OCI-LY3 (cell line): Measurements from ENCODE around the gene CACNA1F.

Experiments
- H2AFZ ChIP-seq: fragments of 200-600, 300-600 bp; shearing (Covaris generic); 2 replicates; pipeline ENCODE4 v1.6.0; 2014; ENCODE audit warnings: antibody characterized with exemption, low read depth, low read length
- H3K27ac ChIP-seq: fragments of 200-600, 300-600 bp; sonication (generic); 2 replicates; pipeline ENCODE4 v1.5.1; 2014; ENCODE audit warnings: mild to moderate bottlenecking, low read length, moderate library complexity, mixed read lengths
- H3K27me3 ChIP-seq: fragments of 200-600, 300-600 bp; sonication (generic); 2 replicates; pipeline ENCODE4 v1.6.1; 2014; ENCODE audit warnings: low read depth, low read length, mixed read lengths
- H3K36me3 ChIP-seq: fragments of 200-600, 300-600 bp; sonication (generic); replicated peaks from 2 replicates; pipeline ENCODE3; 2014; ENCODE audit warnings: low read depth, low read length, mixed read lengths
- H3K4me1 ChIP-seq: fragments of 300-600, 200-600 bp; sonication (generic); 2 replicates; pipeline ENCODE4 v1.6.1; 2014; ENCODE audit warnings: low read length, mixed read lengths
- H3K4me2 ChIP-seq: fragments of 200-600, 300-600 bp; sonication (generic); 2 replicates; pipeline ENCODE4 v1.6.1; 2014; ENCODE audit warnings: low read length, mixed read lengths
- H3K4me3 ChIP-seq: fragments of 300-600, 200-600 bp; sonication (generic); 2 replicates; pipeline ENCODE4 v1.5.1; 2014; ENCODE audit warnings: antibody characterized with exemption, mild to moderate bottlenecking, low read length, moderate library complexity
- H3K79me2 ChIP-seq: fragments of 300-600, 200-600 bp; shearing (Covaris generic); 2 replicates; pipeline ENCODE4 v1.6.1; 2014; ENCODE audit warnings: mild to moderate bottlenecking, low read length, mixed read lengths
- H3K9ac ChIP-seq: fragments of 300-600, 200-600 bp; shearing (Covaris generic); 2 replicates; pipeline ENCODE4 v1.6.0; 2014; ENCODE audit warnings: mild to moderate bottlenecking, low read length, moderate library complexity
- H3K9me3 ChIP-seq: fragments of 200-600, 300-600 bp; shearing (Covaris generic); 2 replicates; pipeline ENCODE4 v1.6.1; 2014; ENCODE audit warnings: low read length, mixed read lengths; ENCODE audit not compliant: insufficient read depth
- H4K20me1 ChIP-seq: fragments of 200-600, 300-600 bp; sonication (generic); 2 replicates; pipeline ENCODE4 v1.6.1; 2016; ENCODE audit warnings: low read length, mixed read lengths; ENCODE audit not compliant: insufficient read depth
- CTCF ChIP-seq: fragments of 200-600, 300-600 bp; sonication (generic); IDR thresholded peaks from 2 replicates; pipeline ENCODE4 v1.5.1; 2014; ENCODE audit warnings: antibody characterized with exemption, low read length, low read depth
- EZH2phosphoT487 ChIP-seq: fragments of 200-600 bp; shearing (Covaris generic); IDR thresholded peaks from 2 replicates; pipeline ENCODE4 v1.6.1; 2018; ENCODE audit warnings: antibody characterized with exemption, mixed run types, low read depth

Gene CACNA1F

GRCh38 chrX:49183701-49184281 lies 49.3 kb downstream of the CACNA1F start:
- Histone ChIP-seq H3K9me3 (no peaks in the 10 kb centered on the region), H3K79me2 (peaks cover 9% of the 10 kb centered on the region), H3K4me2 (no peak overlapping the region), H4K20me1 (no peaks in the 10 kb centered on the region), H3K4me3 (no peak overlapping the region), H2AFZ (no peak overlapping the region), H3K4me1 (peaks cover 7% of the 10 kb centered on the region; the same call in 1 of the 2 replicates), H3K27me3 (no peaks in the 10 kb centered on the region), H3K36me3 (peaks cover 11% of the 10 kb centered on the region), H3K9ac (no peak overlapping the region), H3K27ac (no peak overlapping the region)
- TF ChIP-seq CTCF (no peak), EZH2phosphoT487 (no peak)

GRCh38 chrX:49179358-49179757 lies 53.8 kb downstream of the CACNA1F start:
- Histone ChIP-seq H2AFZ (no peak overlapping the region), H3K9me3 (no peaks in the 10 kb centered on the region), H3K27me3 (no peaks in the 10 kb centered on the region), H3K4me3 (no peak overlapping the region), H3K27ac (no peak overlapping the region), H3K9ac (no peak overlapping the region), H4K20me1 (no peaks in the 10 kb centered on the region), H3K4me1 (no peaks in the 10 kb centered on the region), H3K4me2 (no peak overlapping the region), H3K79me2 (no peaks in the 10 kb centered on the region; the same call in 1 of the 2 replicates), H3K36me3 (peaks cover 17% of the 10 kb centered on the region)
- no peak for TF ChIP-seq EZH2phosphoT487
- TF ChIP-seq CTCF = no peak

- peaks cover 14% of the 10 kb centered on the region for H3K36me3 ChIP-seq
- TF ChIP-seq CTCF = no peak
- no peak for TF ChIP-seq EZH2phosphoT487
- no peaks in the 10 kb centered on the region for H3K27me3 ChIP-seq
- no peaks in the 10 kb centered on the region for H3K9me3 ChIP-seq
- no peaks in the 10 kb centered on the region for H4K20me1 ChIP-seq
- no peak overlapping the region for H3K4me3 ChIP-seq
- H3K9ac ChIP-seq = no peak overlapping the region
- H3K4me1 ChIP-seq = no peaks in the 10 kb centered on the region
- H3K79me2 ChIP-seq = no peaks in the 10 kb centered on the region
- no peak overlapping the region for H2AFZ ChIP-seq
- no peak overlapping the region for H3K4me2 ChIP-seq
- H3K27ac ChIP-seq = no peak overlapping the region
Measured at GRCh38 chrX:49178537-49178936, 54.6 kb downstream of the CACNA1F start.

- Histone ChIP-seq H3K4me1 (peaks cover 1% of the 10 kb centered on the region; the same call in 1 of the 2 replicates), H3K79me2 (peaks cover 4% of the 10 kb centered on the region; the same call in 1 of the 2 replicates), H3K4me3 (no peak overlapping the region), H3K27ac (no peak overlapping the region), H2AFZ (no peak overlapping the region), H3K9ac (no peak overlapping the region), H3K27me3 (no peaks in the 10 kb centered on the region), H3K36me3 (peaks cover 11% of the 10 kb centered on the region), H3K9me3 (no peaks in the 10 kb centered on the region), H4K20me1 (0 out of 2 replicates have a peak, but pooled peaks cover 4% of the 10 kb centered on the region), H3K4me2 (no peak overlapping the region)
- TF ChIP-seq EZH2phosphoT487 = no peak
- TF ChIP-seq CTCF = no peak
Measured at GRCh38 chrX:49177873-49178480, 55.2 kb downstream of the CACNA1F start.
